Measurements from ENCODE around the gene TXNL4A.
"Not testable (repeated sequence)": the region's sequence is repeated elsewhere in the genome, so short reads cannot be mapped to it uniquely, and the experiment has no call there.

Gene TXNL4A

GRCh38 chr18:79988451-79989194 lies at the start of gene TXNL4A:
Gene TXNL4A (minus strand): TSS chr18:79988563. CDS start chr18:79988392, 171 bp downstream.
- DNase-seq (ENCODE audit: low read depth): peak; percentile 86

GRCh38 chr18:80037300-80037699 lies 48.9 kb upstream of the TXNL4A start:
- DNase-seq (ENCODE audit: low read depth): no peak

- DNase-seq (ENCODE audit: low read depth): no peak
Measured at GRCh38 chr18:80035997-80036396, 47.6 kb upstream of the TXNL4A start.

GRCh38 chr18:80034852-80035406 lies 46.6 kb upstream of the TXNL4A start:
- no peak for DNase-seq (ENCODE audit: low read depth)

- peak; percentile 99 for DNase-seq (ENCODE audit: low read depth)
Measured at GRCh38 chr18:80034068-80034851, 45.9 kb upstream of the TXNL4A start, which contains the start of gene RBFA. Gene RBFA (plus strand): TSS chr18:80034434. CDS start chr18:80034496, 62 bp downstream.

GRCh38 chr18:80033181-80034067 lies 45.1 kb upstream of the TXNL4A start:
- no peak for DNase-seq (ENCODE audit: low read depth)

- no peak for DNase-seq (ENCODE audit: low read depth)
Measured at GRCh38 chr18:80029690-80030089, 41.3 kb upstream of the TXNL4A start.

- not testable (repeated sequence) for DNase-seq (ENCODE audit: low read depth)
Measured at GRCh38 chr18:80027719-80028118, 39.4 kb upstream of the TXNL4A start.

GRCh38 chr18:80026363-80026762 lies 38.0 kb upstream of the TXNL4A start:
- no peak for DNase-seq (ENCODE audit: low read depth)

- DNase-seq (ENCODE audit: low read depth): no peak
Measured at GRCh38 chr18:80023173-80023572, 34.8 kb upstream of the TXNL4A start.

GRCh38 chr18:80022613-80023012 lies 34.2 kb upstream of the TXNL4A start:
- no peak for DNase-seq (ENCODE audit: low read depth)

GRCh38 chr18:80012714-80013113 lies 24.4 kb upstream of the TXNL4A start:
- DNase-seq (ENCODE audit: low read depth): no peak

- not testable (repeated sequence) for DNase-seq (ENCODE audit: low read depth)
Measured at GRCh38 chr18:80011496-80012137, 23.3 kb upstream of the TXNL4A start.

GRCh38 chr18:80010551-80010906 lies 22.2 kb upstream of the TXNL4A start:
- no peak for DNase-seq (ENCODE audit: low read depth)

- no peak for DNase-seq (ENCODE audit: low read depth)
Measured at GRCh38 chr18:80009661-80010550, 21.5 kb upstream of the TXNL4A start.

- no peak for DNase-seq (ENCODE audit: low read depth)
Measured at GRCh38 chr18:80006724-80007123, 18.4 kb upstream of the TXNL4A start.

- no peak for DNase-seq (ENCODE audit: low read depth)
Measured at GRCh38 chr18:80004600-80005342, 16.4 kb upstream of the TXNL4A start.

GRCh38 chr18:80002468-80002867 lies 14.1 kb upstream of the TXNL4A start:
- DNase-seq (ENCODE audit: low read depth): no peak

GRCh38 chr18:80000877-80001276 lies 12.5 kb upstream of the TXNL4A start:
- DNase-seq (ENCODE audit: low read depth): no peak

GRCh38 chr18:79999701-80000100 lies 11.3 kb upstream of the TXNL4A start:
- DNase-seq (ENCODE audit: low read depth): not testable (repeated sequence)

Data from activated T-cell treated with anti-CD3 and anti-CD28 coated beads for 48 hours (primary cell).